ENCODE results near the gene SPACA7. TPM values are rescaled to one million over a fixed set of nuclear protein-coding genes. Genes with fewer than 3 reads are reported as not detected.

The SPACA7 gene
- total RNA-seq, 2 donors from 2014 or later = not detected

- intact Hi-C loops (cut with DNase I) = no loop called here
- no peak overlapping the region for H3K27ac ChIP-seq
- no peak for ATAC-seq
- no peak overlapping the region for H3K4me3 ChIP-seq
- no peaks in the 10 kb centered on the region for H3K4me1 ChIP-seq
- no peaks in the 10 kb centered on the region for H3K9me3 ChIP-seq
- DNase-seq = no peak
- no peaks in the 10 kb centered on the region for H3K36me3 ChIP-seq (replicated peaks in 1 of 2; ENCODE audit: insufficient read depth in 1 of 2, low read depth in 2 of 2)
- 81 to 86% methylated on average over 10 to 14 of the region's 14 CpGs for WGBS, 2 donors
- TF ChIP-seq POLR2A (IDR thresholded peaks at IDR 0.05) (no peak), CTCF (IDR thresholded peaks at IDR 0.05) (no peak)
- no peaks in the 10 kb centered on the region for H3K27me3 ChIP-seq
Observed at GRCh38 chr13:112469071-112469745, 93.1 kb downstream of the SPACA7 start.

DNA sequence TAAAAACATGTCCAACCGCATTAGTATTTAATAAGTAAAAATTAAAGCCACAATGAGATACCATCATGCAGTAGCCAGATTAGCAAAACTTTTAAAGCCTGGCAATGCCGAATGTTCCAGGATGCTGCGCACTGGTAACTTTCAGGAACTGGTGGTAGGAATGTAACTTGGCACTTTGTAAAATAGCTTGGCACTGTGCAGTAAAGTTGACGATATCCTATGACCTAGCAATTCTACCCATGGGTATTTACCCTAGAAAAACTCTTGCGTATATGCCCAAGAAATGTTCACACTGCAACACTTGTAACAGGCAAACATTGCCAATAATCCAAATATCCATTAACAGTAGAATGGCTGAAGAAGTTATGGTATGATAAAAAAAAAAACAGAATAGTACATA lies 97.7 kb downstream of the SPACA7 start:
- no peaks in the 10 kb centered on the region for H3K27me3 ChIP-seq
- intact Hi-C loops (cut with DNase I) = no loop called here
- no peaks in the 10 kb centered on the region for H3K9me3 ChIP-seq
- no peaks in the 10 kb centered on the region for H3K36me3 ChIP-seq (replicated peaks in 1 of 2; ENCODE audit: insufficient read depth in 1 of 2, low read depth in 2 of 2)
- no peaks in the 10 kb centered on the region for H3K4me1 ChIP-seq
- H3K4me3 ChIP-seq = no peak overlapping the region
- DNase-seq = no peak
- TF ChIP-seq POLR2A (IDR thresholded peaks at IDR 0.05) (no peak), CTCF (IDR thresholded peaks at IDR 0.05) (no peak)
- H3K27ac ChIP-seq = no peak overlapping the region
- 88 to 91% methylated on average over 5 of the region's 5 CpGs for WGBS, 2 donors
- ATAC-seq = no peak

GRCh38 chr13:112474869-112475268 lies 98.7 kb downstream of the SPACA7 start:
- intact Hi-C loops (cut with DNase I) = no loop called here
- DNase-seq (no peak), ATAC-seq (no peak)
- Histone ChIP-seq H3K4me3 (no peak overlapping the region), H3K36me3 (replicated peaks in 1 of 2; ENCODE audit: insufficient read depth in 1 of 2, low read depth in 2 of 2) (no peaks in the 10 kb centered on the region), H3K4me1 (no peaks in the 10 kb centered on the region), H3K27ac (no peak overlapping the region), H3K27me3 (no peaks in the 10 kb centered on the region), H3K9me3 (no peaks in the 10 kb centered on the region)
- TF ChIP-seq POLR2A (IDR thresholded peaks at IDR 0.05) = no peak
- TF ChIP-seq CTCF (IDR thresholded peaks at IDR 0.05) = no peak
- WGBS, 2 donors = 78 to 89% methylated on average over 8 of the region's 8 CpGs

DNA sequence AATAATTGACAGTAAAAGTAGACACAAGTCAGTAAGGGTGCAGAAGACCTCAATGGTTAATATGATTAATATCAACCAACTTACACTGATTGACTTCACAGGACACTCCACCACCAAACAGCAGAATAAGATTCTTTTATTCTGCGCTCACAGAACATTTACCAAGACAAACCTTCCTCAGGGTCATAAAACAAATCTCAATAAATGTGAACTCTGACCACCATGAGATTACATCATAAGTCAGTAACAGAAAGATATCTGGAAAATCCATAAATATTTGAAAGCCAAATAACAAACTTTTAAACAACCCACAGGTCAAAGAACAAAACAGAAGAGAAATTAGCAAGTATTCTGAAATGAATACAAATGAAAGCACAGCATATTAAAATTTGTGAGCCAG lies 99.7 kb downstream of the SPACA7 start:
- no peak for DNase-seq
- Histone ChIP-seq H3K27me3 (no peaks in the 10 kb centered on the region), H3K9me3 (no peaks in the 10 kb centered on the region), H3K4me1 (no peaks in the 10 kb centered on the region), H3K4me3 (no peak overlapping the region), H3K36me3 (replicated peaks in 1 of 2; ENCODE audit: insufficient read depth in 1 of 2, low read depth in 2 of 2) (no peaks in the 10 kb centered on the region), H3K27ac (no peak overlapping the region)
- ATAC-seq = no peak
- TF ChIP-seq POLR2A (IDR thresholded peaks at IDR 0.05) (no peak), CTCF (IDR thresholded peaks at IDR 0.05) (no peak)
- 84 to 96% methylated on average over 1 of the region's 1 CpG for WGBS, 2 donors
- intact Hi-C loops (cut with DNase I) = no loop called here

DNA sequence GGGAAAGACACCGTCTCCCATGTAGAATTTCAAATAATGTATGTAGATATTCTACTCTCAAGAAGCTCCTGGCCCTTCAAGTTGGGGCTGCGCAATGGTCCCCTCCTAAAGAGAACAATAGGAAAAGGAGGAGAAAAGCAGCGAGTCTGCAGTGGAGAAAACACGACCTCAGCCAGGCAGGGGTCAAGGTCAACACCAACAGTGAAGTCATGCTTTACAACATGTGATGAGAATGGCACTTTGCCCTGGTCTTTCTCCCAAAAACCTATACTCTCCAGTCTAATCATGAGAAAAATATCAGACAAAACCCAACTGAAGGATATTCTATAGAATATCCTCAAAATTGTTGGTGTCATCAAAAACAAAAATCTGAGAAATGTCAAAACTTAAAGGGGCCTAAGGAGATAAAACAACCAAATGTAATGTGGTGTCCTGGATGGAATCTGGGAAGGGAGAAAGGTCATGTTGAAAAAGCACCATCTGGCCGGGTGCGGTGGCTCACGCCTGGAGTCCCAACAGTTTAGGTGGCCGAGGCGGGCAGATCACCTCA lies 101.0 kb downstream of the SPACA7 start:
- no peak for DNase-seq

More for the DNA sequence above, 101.0 kb downstream of the SPACA7 start:
- 82 to 83% methylated on average over 9 of the region's 9 CpGs for WGBS, 2 donors
- no peaks in the 10 kb centered on the region for H3K27me3 ChIP-seq
- ATAC-seq = no peak
- TF ChIP-seq POLR2A (IDR thresholded peaks at IDR 0.05) (no peak), CTCF (IDR thresholded peaks at IDR 0.05) (no peak)
- H3K27ac ChIP-seq = no peak overlapping the region
- no peaks in the 10 kb centered on the region for H3K9me3 ChIP-seq
- no peaks in the 10 kb centered on the region for H3K4me1 ChIP-seq
- H3K36me3 ChIP-seq (replicated peaks in 1 of 2; ENCODE audit: insufficient read depth in 1 of 2, low read depth in 2 of 2) = no peaks in the 10 kb centered on the region
- intact Hi-C loops (cut with DNase I) = no loop called here
- H3K4me3 ChIP-seq = no peak overlapping the region

Measured in body of pancreas (tissue), 4 donors.